ENCODE data around the gene RAD51. TPM values are rescaled to one million over a fixed set of nuclear protein-coding genes. Genes with fewer than 3 reads are reported as not detected.

RAD51 gene
- total and polyA plus RNA-seq, 2 of the 8 experiments (the other 6 are each of a cell fraction or from before 2014, with no cell fraction given): 32.2 to 42.4 TPM

DNA sequence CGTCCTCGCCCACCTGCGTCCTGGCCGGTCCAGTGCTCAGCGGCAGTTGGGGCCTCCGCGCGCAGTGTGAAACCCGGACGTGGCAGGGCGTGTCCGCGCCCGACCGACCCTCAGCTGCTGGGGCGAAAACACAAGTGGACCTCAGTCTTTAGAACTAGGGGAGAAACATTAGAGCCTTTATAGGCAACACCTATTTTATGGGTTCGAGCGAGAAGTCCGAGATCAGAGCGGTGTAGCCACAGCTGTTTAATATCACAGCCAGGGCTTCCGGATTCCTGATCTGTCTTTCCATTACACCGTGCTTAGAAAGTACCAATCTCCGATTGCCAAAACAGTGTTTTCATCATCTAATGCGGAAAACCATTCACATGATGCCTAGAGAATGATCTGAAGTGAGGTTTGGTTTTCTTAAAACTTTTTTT lies 506 bp downstream of the RAD51 start:
- H3K27ac ChIP-seq (ENCODE audit: low read depth, low read length): peak overlapping the region; percentile 96
- CTCF ChIA-PET (ENCODE audit: partially characterized antibody): interaction anchor here (0.5 to 2.1 kb wide), 6 partner anchors 18 to 1010 kb away, joined by 3 to 7 read pairs (median 4); no protein-coding TSS in a partner anchor

More for the DNA sequence above, 506 bp downstream of the RAD51 start:
- H3K18ac ChIP-seq (ENCODE audit: extremely low read depth, low read length): peak overlapping the region; percentile 87; the same call in 1 of the 2 replicates
- no peak for TF ChIP-seq CHD1 (IDR thresholded peaks at IDR 0.05; ENCODE audit: low read depth, low read length)
- TF ChIP-seq HDAC2 (IDR thresholded peaks at IDR 0.05; ENCODE audit: borderline replicate concordance in 1 of 2, low read depth in 2 of 2, low read length in 2 of 2): 0 out of 4 replicates have a peak, but pooled peaks of 1 of the 2 experiments have one; percentile 81
- TF ChIP-seq ASH2L (IDR thresholded peaks at IDR 0.05; ENCODE audit: low read length): peak; percentile 0
- peak; percentile 69 for TF ChIP-seq KDM4A (IDR thresholded peaks at IDR 0.05; ENCODE audit: low read depth, low read length, severe bottlenecking)
- no peaks in the 10 kb centered on the region for H3K27me3 ChIP-seq (replicated peaks in 1 of 4; ENCODE audit: control insufficient read depth in 3 of 4, extremely low read depth in 1 of 4, insufficient read depth in 3 of 4, low read length in 3 of 4)
- H3K23me2 ChIP-seq (ENCODE audit: low read depth, low read length): peaks cover 5% of the 10 kb centered on the region
- 4% methylated on average over 21 of the region's 24 CpGs; no CpG with 5 or more reads in 1 of the 2 experiments for WGBS, 2 experiments (ENCODE audit: extremely low coverage in 1 of 2, insufficient coverage in 1 of 2, insufficient read length in 1 of 2, insufficient replicate concordance in 2 of 2, low coverage in 1 of 2, low lambda C conversion rate in 2 of 2, missing lambda C conversion rate in 1 of 2)
- H2BK15ac ChIP-seq (ENCODE audit: low read length): no peak overlapping the region; the same call in 1 of the 2 replicates
- H3K4me1 ChIP-seq (replicated peaks in 1 of 4; ENCODE audit: control insufficient read depth in 3 of 4, insufficient read depth in 4 of 4, low read length in 3 of 4): peaks cover 0 to 3% (median 1%) of the 10 kb centered on the region in 4 experiments; a peak in 1 of 7 replicates
- H3K9me3 ChIP-seq (ENCODE audit: insufficient read depth in 2 of 2, low read depth in 1 of 2, low read length in 1 of 2): no peaks in the 10 kb centered on the region
- peak overlapping the region; percentile 29 for H3K4ac ChIP-seq (replicated peaks; ENCODE audit: insufficient read length, low read depth, low read length)
- DNase-seq (ENCODE audit: low read depth in 1 of 2, low spot score in 2 of 2): no peak
- no peak for FAIRE-seq
- peak overlapping the region; percentile 87 to 96 (median 96) for H3K9ac ChIP-seq (replicated peaks in 1 of 4; ENCODE audit: extremely low read depth in 1 of 4, low read depth in 3 of 4, low read length in 3 of 4)
- peaks cover 0 to 16% of the 10 kb centered on the region in 2 experiments; a peak in 2 of 4 replicates for H3K79me2 ChIP-seq (ENCODE audit: control insufficient read depth in 1 of 2, insufficient read depth in 2 of 2, low read length in 2 of 2)
- H3K4me3 ChIP-seq (ENCODE audit: extremely low read depth in 1 of 4, insufficient read depth in 2 of 4, low read depth in 3 of 4, low read length in 4 of 4): peak overlapping the region; percentile 57 to 96 (median 86)
- peak overlapping the region; percentile 27 for H2AFZ ChIP-seq (ENCODE audit: low read length)
- POLR2A ChIA-PET (ENCODE audit: partially characterized antibody): interaction anchor here (0.7 to 2.0 kb wide), 22 partner anchors 11 to 259 kb away, joined by 3 to 9 read pairs (median 3); partner anchors contain the start of genes DNAJC17, GCHFR, KNL1 and RPUSD2
- H3K36me3 ChIP-seq (ENCODE audit: control insufficient read depth in 2 of 4, insufficient read depth in 4 of 4, low read length in 3 of 4): peaks cover 7 to 17% (median 13%) of the 10 kb centered on the region in 4 experiments
- peaks cover 4% of the 10 kb centered on the region; the same call in 1 of the 2 replicates for H3K79me1 ChIP-seq (ENCODE audit: low read depth, low read length)
- no peak overlapping the region for H3K23ac ChIP-seq (ENCODE audit: insufficient read length)
- H2BK120ac ChIP-seq (replicated peaks; ENCODE audit: low read depth, low read length): no peak overlapping the region
- H3K14ac ChIP-seq (ENCODE audit: insufficient read length): no peak overlapping the region
- H2BK20ac ChIP-seq (ENCODE audit: low read length): no peak overlapping the region
- H4K8ac ChIP-seq (ENCODE audit: extremely low read depth, insufficient read depth, low read length): peak overlapping the region; percentile 94; the same call in 1 of the 2 replicates
- peaks cover 2 to 4% of the 10 kb centered on the region in 2 experiments for H4K20me1 ChIP-seq (replicated peaks in 1 of 2; ENCODE audit: control insufficient read depth in 1 of 2, insufficient read depth in 2 of 2, low read length in 2 of 2)
- H4K5ac ChIP-seq (ENCODE audit: insufficient read length, low read depth, low read length): peak overlapping the region; percentile 41
- H2BK12ac ChIP-seq (ENCODE audit: low read depth, low read length): no peak overlapping the region
- no peak overlapping the region for H2AK5ac ChIP-seq (ENCODE audit: low read depth, low read length)
- peak overlapping the region; percentile 68 to 94 for H3K4me2 ChIP-seq (ENCODE audit: insufficient read depth in 1 of 2, low read depth in 2 of 2, low read length in 2 of 2)
- peak overlapping the region; percentile 93 for H3K56ac ChIP-seq (replicated peaks; ENCODE audit: insufficient read length, low read depth, low read length)
- H2BK5ac ChIP-seq (ENCODE audit: low read depth, low read length): peak overlapping the region; percentile 91; the same call in 1 of the 2 replicates
- H4K91ac ChIP-seq (replicated peaks; ENCODE audit: insufficient read length, low read length): peak overlapping the region; percentile 72
